Spinal cord (tissue), 10 donors: Measurements from ENCODE around the gene CRB1. TPM values are rescaled to one million over a fixed set of nuclear protein-coding genes. Genes with fewer than 3 reads are reported as not detected.

Source experiments
- DNase-seq, 6 donors: peaks; one replicate each; pipeline versions ENCODE4 v3.0.0 to v3.0.0-alpha.2; 2013 to 2015; ENCODE audit warnings: low spot score in 6 of 6, low read depth in 4 of 6
- H3K27ac ChIP-seq: one replicate; pipeline ENCODE4 v1.5.1; 2013; ENCODE audit warnings: low read depth, low read length, control low read depth
- H3K27me3 ChIP-seq: one replicate; pipeline ENCODE4 v1.6.1; 2013; ENCODE audit warnings: low read length; ENCODE audit not compliant: control insufficient read depth, insufficient read depth
- H3K36me3 ChIP-seq: one replicate; pipeline ENCODE4 v1.6.1; 2013; ENCODE audit warnings: low read length; ENCODE audit not compliant: control insufficient read depth, insufficient read depth
- H3K4me1 ChIP-seq: one replicate; pipeline ENCODE4 v1.6.1; 2013; ENCODE audit warnings: low read length; ENCODE audit not compliant: control insufficient read depth, insufficient read depth
- H3K4me3 ChIP-seq: one replicate; pipeline ENCODE4 v1.5.1; 2013; ENCODE audit warnings: low read depth, low read length, control low read depth
- H3K9me3 ChIP-seq: one replicate; pipeline ENCODE4 v1.6.1; 2013; ENCODE audit warnings: low read length; ENCODE audit not compliant: control insufficient read depth, insufficient read depth
- WGBS: methylation state at CpG from one replicate; pipeline ENCODE4 v1.1.5; 2013; ENCODE audit warnings: missing lambda C conversion rate; ENCODE audit not compliant: insufficient coverage; 5-methylcytosine and 5-hydroxymethylcytosine counted together
- long read RNA-seq, 4 donors: transcript quantifications; one replicate each; lab custom pipeline, GENCODE V29; 2026
- polyA plus RNA-seq, 2 donors: library from polyadenylated mRNA; unstranded; fragments of 120-200 nt; gene quantifications; one replicate each; pipeline ENCODE4 v1.2.1, GENCODE V29; 2013; ENCODE audit not compliant: insufficient read length in 2 of 2
- total RNA-seq, 2 donors: library from RNA; depleted of rRNA in 1 of 2; stranded (reverse); fragments of 120-200 nt in 1 of 2; fragments of >200 nt in 1 of 2; gene quantifications; one replicate each; pipeline versions ENCODE4 v1.2.3 to v1.2.4, GENCODE V29; 2013 to 2014
- donor health status: healthy.

Gene CRB1
- total RNA-seq (10 to 100 TPM; 18.1 to 36.8 TPM), polyA plus RNA-seq (10 to 100 TPM; 25.5 to 31.7 TPM)
- long read RNA-seq, donor 1, full-length matches to known transcripts = 2 of 2 reads
- long read RNA-seq, donor 1, partial matches to known transcripts = 0 of 2 reads
- long read RNA-seq, donor 1, other reads (novel, unspliced or antisense) = 0 of 2 reads
- long read RNA-seq, donor 2, full-length matches to known transcripts = 2 of 2 reads
- long read RNA-seq, donor 2, partial matches to known transcripts = 0 of 2 reads
- long read RNA-seq, donor 2, other reads (novel, unspliced or antisense) = 0 of 2 reads
- long read RNA-seq, donor 3, full-length matches to known transcripts = 1 of 1 reads
- long read RNA-seq, donor 3, partial matches to known transcripts = 0 of 1 reads
- long read RNA-seq, donor 3, other reads (novel, unspliced or antisense) = 0 of 1 reads
- long read RNA-seq, donor 4 = 0 reads

DNA sequence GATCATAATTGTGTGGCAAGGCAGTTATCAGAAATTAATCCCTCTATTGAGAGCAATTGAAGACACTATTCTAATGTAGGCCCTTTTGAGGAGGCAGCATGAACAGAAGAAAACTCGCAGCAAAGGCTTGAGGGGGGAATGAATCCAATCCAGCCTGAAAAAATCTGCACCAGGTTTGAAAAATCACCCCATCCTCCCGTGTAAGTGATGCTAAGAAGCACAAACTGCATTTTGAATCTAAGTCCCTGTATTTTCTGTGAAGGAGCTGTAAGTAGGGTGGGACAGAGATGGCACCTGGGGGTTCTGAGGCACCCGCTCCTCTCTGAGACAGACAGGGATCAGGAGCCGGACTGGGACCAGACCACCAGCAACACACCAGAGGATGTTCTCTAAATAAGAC lies at the start of gene CRB1:
Gene CRB1, plus strand, starts transcription at position 241 of the 400 bp plus-strand sequence. CDS start 161 bp downstream, outside the sequence.
- Histone ChIP-seq H3K4me3 (peak within 1 kb of the TSS; percentile 32), H3K9me3 (no peaks in the 10 kb centered on the region), H3K27ac (peak within 1 kb of the TSS; percentile 4), H3K4me1 (no peaks in the 10 kb centered on the region), H3K27me3 (no peaks in the 10 kb centered on the region), H3K36me3 (no peaks in the 10 kb centered on the region)
- DNase-seq = peak; percentile 29 to 90 (median 56)
- WGBS = 28% methylated on average over 2 of the region's 4 CpGs

- Histone ChIP-seq H3K4me1 (no peaks in the 10 kb centered on the region), H3K36me3 (no peaks in the 10 kb centered on the region), H3K9me3 (no peaks in the 10 kb centered on the region), H3K27me3 (no peaks in the 10 kb centered on the region), H3K4me3 (no peak overlapping the region), H3K27ac (no peak overlapping the region)
- no peak for DNase-seq
These were observed 49.2 kb upstream of the CRB1 start for GRCh38 chr1:197218857-197219256.

DNA sequence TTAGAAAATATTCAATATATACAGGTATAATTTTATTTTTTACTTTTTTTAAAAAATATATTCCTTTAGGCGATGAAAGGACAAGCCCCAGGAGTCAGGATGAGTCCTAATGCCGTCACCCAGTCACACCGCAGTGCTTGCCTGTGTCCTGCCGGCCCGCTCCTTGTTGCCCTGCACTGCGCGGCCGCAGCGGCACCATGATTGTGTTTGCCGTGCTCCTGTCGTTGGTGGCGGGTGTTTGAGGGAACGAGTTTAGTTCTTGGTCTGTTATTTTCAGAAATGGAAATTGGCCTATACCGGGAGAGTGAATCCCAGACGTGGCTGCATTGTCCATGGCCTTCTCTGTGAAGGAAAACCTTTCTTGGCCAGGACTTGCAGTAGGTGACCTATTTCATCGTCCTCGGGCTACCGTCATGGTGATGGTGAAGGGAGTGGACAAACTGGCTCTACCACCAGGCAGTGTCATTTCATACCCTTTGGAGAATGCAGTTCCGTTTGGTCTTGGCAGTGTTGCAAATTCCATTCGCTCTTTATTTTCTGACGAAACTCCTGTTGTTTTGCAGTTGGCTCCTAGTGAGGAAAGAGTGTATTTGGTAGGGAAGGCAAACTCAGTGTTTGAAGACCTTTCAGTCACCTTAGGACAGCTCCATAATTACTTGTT lies 45.9 kb upstream of the CRB1 start:
- 95% methylated on average over 18 of the region's 21 CpGs for WGBS
- H3K27ac ChIP-seq = no peak overlapping the region
- no peak for DNase-seq

GRCh38 chr1:197222780-197223179 lies 45.3 kb upstream of the CRB1 start:
- H3K4me3 ChIP-seq = no peak overlapping the region
- WGBS = no CpG with 5 or more reads among the region's 2 CpGs
- no peaks in the 10 kb centered on the region for H3K27me3 ChIP-seq
- no peak overlapping the region for H3K27ac ChIP-seq
- DNase-seq = no peak
- no peaks in the 10 kb centered on the region for H3K36me3 ChIP-seq
- no peaks in the 10 kb centered on the region for H3K4me1 ChIP-seq
- H3K9me3 ChIP-seq = no peaks in the 10 kb centered on the region

More for the DNA sequence above, 45.9 kb upstream of the CRB1 start:
- no peak overlapping the region for H3K4me3 ChIP-seq
- H3K27me3 ChIP-seq = no peaks in the 10 kb centered on the region
- no peaks in the 10 kb centered on the region for H3K9me3 ChIP-seq
- no peaks in the 10 kb centered on the region for H3K4me1 ChIP-seq
- H3K36me3 ChIP-seq = no peaks in the 10 kb centered on the region

DNA sequence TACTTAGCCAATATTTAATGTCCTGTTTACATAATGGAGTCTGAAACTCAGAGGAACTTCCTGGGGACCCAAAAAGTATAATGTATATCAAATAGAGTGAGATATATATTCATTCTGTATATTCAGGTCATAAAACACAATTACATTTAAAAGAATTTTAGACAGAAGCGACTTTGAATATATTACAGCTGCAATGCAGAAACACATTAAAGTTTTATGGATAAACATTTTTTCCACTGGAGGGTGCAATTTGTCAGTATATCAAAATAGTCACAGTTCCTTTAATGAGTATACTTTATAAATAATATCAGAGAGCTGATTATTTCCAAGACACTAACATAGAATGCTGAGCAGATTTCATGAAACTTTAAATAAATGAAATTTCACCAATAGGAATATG lies 43.9 kb upstream of the CRB1 start:
- H3K4me1 ChIP-seq = no peaks in the 10 kb centered on the region
- no peaks in the 10 kb centered on the region for H3K9me3 ChIP-seq
- H3K4me3 ChIP-seq = no peak overlapping the region
- no CpG with 5 or more reads among the region's 1 CpG for WGBS
- DNase-seq = peak in 2 of 6 donors; percentile 20 to 28
- no peaks in the 10 kb centered on the region for H3K27me3 ChIP-seq
- H3K27ac ChIP-seq = no peak overlapping the region
- H3K36me3 ChIP-seq = no peaks in the 10 kb centered on the region

DNA sequence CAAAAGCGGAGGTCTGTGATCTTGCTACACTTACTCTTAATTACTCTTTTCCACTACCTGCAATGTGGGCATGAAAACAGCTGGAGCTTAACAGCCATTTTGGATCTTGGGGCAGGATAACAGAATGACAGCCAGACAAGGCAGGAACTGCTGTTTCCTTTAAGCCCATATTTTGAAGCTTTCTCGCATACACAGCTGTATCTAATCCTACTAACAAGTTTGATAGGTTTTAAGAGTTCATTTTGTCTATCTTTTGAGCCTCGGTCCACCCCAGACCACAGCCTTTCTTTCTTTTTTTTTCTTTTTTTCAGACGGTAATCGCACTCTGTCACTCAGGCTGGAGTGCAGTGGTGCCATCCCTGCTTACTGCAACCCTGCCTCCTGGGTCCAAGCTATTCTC lies 42.4 kb upstream of the CRB1 start:
- Histone ChIP-seq H3K36me3 (no peaks in the 10 kb centered on the region), H3K27me3 (no peaks in the 10 kb centered on the region), H3K9me3 (no peaks in the 10 kb centered on the region), H3K4me1 (no peaks in the 10 kb centered on the region), H3K4me3 (no peak overlapping the region), H3K27ac (no peak overlapping the region)
- WGBS = 60% methylated on average over 3 of the region's 5 CpGs
- DNase-seq = no peak

DNA sequence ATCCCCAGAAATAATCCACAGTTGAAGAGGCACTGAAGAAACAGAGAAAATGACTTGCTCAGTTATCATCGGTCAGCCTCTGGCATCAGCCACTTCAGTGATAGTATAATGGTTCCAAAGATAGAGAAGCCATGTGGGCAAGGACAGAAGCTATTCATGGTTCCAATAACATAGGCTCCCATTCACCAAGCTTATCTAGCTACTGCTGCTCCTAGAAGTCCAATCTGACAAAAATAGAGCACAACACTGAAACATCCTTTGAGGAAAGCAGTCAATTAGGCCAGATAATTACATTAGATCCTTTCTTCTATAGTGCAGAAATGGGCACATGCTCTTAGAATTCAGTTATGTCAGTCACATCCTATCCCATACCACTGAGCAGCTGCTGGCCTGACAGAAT lies 33.5 kb upstream of the CRB1 start:
- DNase-seq = peak in 3 of 6 donors; percentile 3 to 49 (median 5)
- H3K4me1 ChIP-seq = no peaks in the 10 kb centered on the region
- H3K27ac ChIP-seq = no peak overlapping the region
- H3K4me3 ChIP-seq = no peak overlapping the region
- WGBS = no CpG with 5 or more reads among the region's 1 CpG
- no peaks in the 10 kb centered on the region for H3K27me3 ChIP-seq
- H3K9me3 ChIP-seq = no peaks in the 10 kb centered on the region
- H3K36me3 ChIP-seq = no peaks in the 10 kb centered on the region

- H3K9me3 ChIP-seq = no peaks in the 10 kb centered on the region
- H3K27me3 ChIP-seq = no peaks in the 10 kb centered on the region
- H3K4me3 ChIP-seq = no peak overlapping the region
- no peaks in the 10 kb centered on the region for H3K4me1 ChIP-seq
- H3K27ac ChIP-seq = no peak overlapping the region
- DNase-seq = no peak
- no peaks in the 10 kb centered on the region for H3K36me3 ChIP-seq
- WGBS = 100% methylated on average over 1 of the region's 2 CpGs
These were observed 32.7 kb upstream of the CRB1 start for GRCh38 chr1:197235355-197235754.

DNA sequence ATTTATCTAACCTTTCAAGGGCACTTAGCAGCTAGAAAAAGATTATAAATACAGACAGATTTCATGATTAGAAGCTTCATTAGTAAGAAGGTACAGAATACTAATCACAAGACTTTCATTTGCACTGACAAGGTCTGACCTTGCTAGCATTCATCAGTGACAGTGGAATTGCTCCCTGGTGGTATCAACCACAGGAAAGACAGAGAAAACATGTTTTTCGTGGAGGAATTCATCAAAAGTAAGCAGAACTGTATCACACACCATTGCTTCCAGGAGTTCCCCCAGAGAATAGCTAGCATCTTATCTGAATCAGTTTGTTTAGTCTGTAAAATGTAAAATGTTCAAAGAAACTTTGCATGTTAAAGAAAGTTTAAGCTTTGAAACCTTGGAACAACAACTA lies 20.6 kb upstream of the CRB1 start:
- Histone ChIP-seq H3K27me3 (no peaks in the 10 kb centered on the region), H3K36me3 (no peaks in the 10 kb centered on the region), H3K27ac (no peak overlapping the region), H3K4me3 (no peak overlapping the region), H3K4me1 (no peaks in the 10 kb centered on the region), H3K9me3 (no peaks in the 10 kb centered on the region)
- DNase-seq = peak in 1 of 6 donors; percentile 51
- WGBS = no CpG with 5 or more reads among the region's 1 CpG

DNA sequence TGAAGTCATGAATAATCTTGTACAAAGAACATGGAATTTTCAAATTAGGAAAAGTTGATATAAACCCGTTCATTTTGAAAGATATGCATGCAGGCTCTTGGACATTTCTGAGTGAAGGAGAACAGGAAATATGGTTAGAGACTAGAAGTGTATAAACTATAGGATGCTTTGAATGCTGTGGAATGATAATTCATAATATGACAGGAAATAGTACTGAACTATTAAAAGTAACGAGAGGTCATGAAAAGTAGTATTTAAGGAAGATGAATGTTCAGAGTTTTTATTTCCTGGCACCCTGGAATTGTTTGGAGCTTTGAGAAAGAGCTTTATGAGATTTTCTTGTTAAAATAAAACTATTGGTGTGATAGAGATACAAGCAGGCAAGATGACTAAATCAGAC lies 18.7 kb upstream of the CRB1 start:
- H3K27me3 ChIP-seq = no peaks in the 10 kb centered on the region
- no peaks in the 10 kb centered on the region for H3K9me3 ChIP-seq
- no peak overlapping the region for H3K27ac ChIP-seq
- DNase-seq = no peak
- 92% methylated on average over 1 of the region's 2 CpGs for whole genome bisulfite sequencing
- no peak overlapping the region for H3K4me3 ChIP-seq
- no peaks in the 10 kb centered on the region for H3K4me1 ChIP-seq
- no peaks in the 10 kb centered on the region for H3K36me3 ChIP-seq
